ENCODE measurements around the gene RTKN.

DNA sequence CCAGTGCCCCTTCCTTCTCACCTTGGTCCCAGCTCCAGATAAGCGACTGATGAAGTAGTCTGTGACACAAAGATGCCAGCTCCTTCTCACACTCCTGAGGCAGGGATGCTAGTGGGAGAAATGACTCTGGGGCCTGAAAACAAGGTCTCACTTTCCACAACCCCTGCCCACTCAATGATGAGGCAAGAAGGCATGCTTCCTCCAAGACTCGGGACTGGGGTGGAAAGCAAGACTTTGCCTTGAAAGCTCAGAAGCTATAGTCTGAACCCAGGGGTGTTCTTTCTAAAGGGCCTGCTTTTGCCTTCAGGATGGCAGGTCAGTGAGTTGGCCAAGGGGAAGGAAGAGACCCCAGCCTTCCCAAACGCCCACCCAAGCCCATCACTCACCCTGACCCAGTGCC, 39.7 kb upstream of the RTKN start:
- TF ChIP-seq RAD21 (IDR thresholded peaks at IDR 0.05) (no peak), TAF1 (conservative IDR thresholded peaks at IDR 0.05) (no peak), JUND (IDR thresholded peaks at IDR 0.05) (no peak), EGR1 (IDR thresholded peaks at IDR 0.05; ENCODE audit: low read depth in 2 of 2) (no peak), SP1 (IDR thresholded peaks at IDR 0.05) (no peak), GABPA (IDR thresholded peaks at IDR 0.05 in 1 of 2, conservative IDR thresholded peaks at IDR 0.05 in 1 of 2) (no peak)
- TF ChIP-seq, protein P1, sequence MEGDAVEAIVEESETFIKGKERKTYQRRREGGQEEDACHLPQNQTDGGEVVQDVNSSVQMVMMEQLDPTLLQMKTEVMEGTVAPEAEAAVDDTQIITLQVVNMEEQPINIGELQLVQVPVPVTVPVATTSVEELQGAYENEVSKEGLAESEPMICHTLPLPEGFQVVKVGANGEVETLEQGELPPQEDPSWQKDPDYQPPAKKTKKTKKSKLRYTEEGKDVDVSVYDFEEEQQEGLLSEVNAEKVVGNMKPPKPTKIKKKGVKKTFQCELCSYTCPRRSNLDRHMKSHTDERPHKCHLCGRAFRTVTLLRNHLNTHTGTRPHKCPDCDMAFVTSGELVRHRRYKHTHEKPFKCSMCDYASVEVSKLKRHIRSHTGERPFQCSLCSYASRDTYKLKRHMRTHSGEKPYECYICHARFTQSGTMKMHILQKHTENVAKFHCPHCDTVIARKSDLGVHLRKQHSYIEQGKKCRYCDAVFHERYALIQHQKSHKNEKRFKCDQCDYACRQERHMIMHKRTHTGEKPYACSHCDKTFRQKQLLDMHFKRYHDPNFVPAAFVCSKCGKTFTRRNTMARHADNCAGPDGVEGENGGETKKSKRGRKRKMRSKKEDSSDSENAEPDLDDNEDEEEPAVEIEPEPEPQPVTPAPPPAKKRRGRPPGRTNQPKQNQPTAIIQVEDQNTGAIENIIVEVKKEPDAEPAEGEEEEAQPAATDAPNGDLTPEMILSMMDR (IDR thresholded peaks at IDR 0.05; ENCODE audit: low read depth, low read length, missing input control) = no peak
- TF ChIP-seq, protein P2, sequence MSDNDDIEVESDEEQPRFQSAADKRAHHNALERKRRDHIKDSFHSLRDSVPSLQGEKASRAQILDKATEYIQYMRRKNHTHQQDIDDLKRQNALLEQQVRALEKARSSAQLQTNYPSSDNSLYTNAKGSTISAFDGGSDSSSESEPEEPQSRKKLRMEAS (IDR thresholded peaks at IDR 0.05) = no peak

Measured in liver (tissue), 3 donors.